ES-I3 (cell line): Measurements from ENCODE around the gene ARHGAP42.
"Not testable (repeated sequence)": the region's sequence is repeated elsewhere in the genome, so short reads cannot be mapped to it uniquely, and the experiment has no call there.

ENCODE experiments used
- H3K36me3 ChIP-seq: 2 replicates; pipeline ENCODE4 v1.6.1; 2013; ENCODE audit warnings: mild to moderate bottlenecking, low read length, control low read depth, moderate library complexity; ENCODE audit not compliant: insufficient read depth
- H3K4me1 ChIP-seq: 2 replicates; pipeline ENCODE4 v1.6.1; 2013; ENCODE audit warnings: mild to moderate bottlenecking, control low read depth, low read length; ENCODE audit not compliant: insufficient read depth
- H3K9ac ChIP-seq: 2 replicates; pipeline ENCODE4 v1.6.1; 2013; ENCODE audit warnings: low read depth, mild to moderate bottlenecking, low read length, moderate library complexity
- H3K9me3 ChIP-seq: 2 replicates; pipeline ENCODE4 v1.6.1; 2013; ENCODE audit warnings: mild to moderate bottlenecking, low read length, moderate library complexity; ENCODE audit not compliant: control insufficient read depth, insufficient read depth

ARHGAP42 gene, protein sequence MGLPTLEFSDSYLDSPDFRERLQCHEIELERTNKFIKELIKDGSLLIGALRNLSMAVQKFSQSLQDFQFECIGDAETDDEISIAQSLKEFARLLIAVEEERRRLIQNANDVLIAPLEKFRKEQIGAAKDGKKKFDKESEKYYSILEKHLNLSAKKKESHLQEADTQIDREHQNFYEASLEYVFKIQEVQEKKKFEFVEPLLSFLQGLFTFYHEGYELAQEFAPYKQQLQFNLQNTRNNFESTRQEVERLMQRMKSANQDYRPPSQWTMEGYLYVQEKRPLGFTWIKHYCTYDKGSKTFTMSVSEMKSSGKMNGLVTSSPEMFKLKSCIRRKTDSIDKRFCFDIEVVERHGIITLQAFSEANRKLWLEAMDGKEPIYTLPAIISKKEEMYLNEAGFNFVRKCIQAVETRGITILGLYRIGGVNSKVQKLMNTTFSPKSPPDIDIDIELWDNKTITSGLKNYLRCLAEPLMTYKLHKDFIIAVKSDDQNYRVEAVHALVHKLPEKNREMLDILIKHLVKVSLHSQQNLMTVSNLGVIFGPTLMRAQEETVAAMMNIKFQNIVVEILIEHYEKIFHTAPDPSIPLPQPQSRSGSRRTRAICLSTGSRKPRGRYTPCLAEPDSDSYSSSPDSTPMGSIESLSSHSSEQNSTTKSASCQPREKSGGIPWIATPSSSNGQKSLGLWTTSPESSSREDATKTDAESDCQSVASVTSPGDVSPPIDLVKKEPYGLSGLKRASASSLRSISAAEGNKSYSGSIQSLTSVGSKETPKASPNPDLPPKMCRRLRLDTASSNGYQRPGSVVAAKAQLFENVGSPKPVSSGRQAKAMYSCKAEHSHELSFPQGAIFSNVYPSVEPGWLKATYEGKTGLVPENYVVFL

GRCh38 chr11:100687054-100687629, at the start of gene ARHGAP42:
ARHGAP42 (plus strand) TSS chr11:100687288; CDS start chr11:100687679, 391 bp downstream.
- peak within 1 kb of the TSS; percentile 93 for H3K9ac ChIP-seq
- H3K4me1 ChIP-seq = peaks cover 34% of the 10 kb centered on the region; the same call in 1 of the 2 replicates
- no peaks in the 10 kb centered on the region for H3K36me3 ChIP-seq
- H3K9me3 ChIP-seq = no peaks in the 10 kb centered on the region

DNA sequence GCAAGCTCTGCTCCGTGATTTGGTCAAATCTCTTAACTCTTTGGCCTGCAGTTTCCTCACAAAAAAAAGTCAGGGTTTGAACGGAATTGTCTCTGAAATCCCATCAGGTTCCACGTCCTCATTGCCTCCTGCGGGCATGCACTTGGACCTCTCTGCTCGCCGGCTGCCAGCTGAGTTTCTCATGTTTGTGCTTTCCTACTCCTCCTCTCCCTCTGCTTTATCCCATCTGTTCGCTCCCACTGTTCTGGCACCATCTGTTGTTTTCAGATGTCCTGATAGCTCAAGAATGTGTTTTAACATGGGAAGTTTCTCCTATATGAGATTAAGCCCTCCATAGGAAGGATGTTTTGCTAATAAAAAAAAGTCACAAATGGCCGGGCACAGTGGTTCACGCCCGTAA, 49.4 kb upstream of the ARHGAP42 start:
- Histone ChIP-seq H3K4me1 (peaks cover 13% of the 10 kb centered on the region), H3K36me3 (no peaks in the 10 kb centered on the region), H3K9me3 (no peaks in the 10 kb centered on the region), H3K9ac (no peak overlapping the region)

GRCh38 chr11:100638648-100639047, 48.4 kb upstream of the ARHGAP42 start:
- no peaks in the 10 kb centered on the region for H3K9me3 ChIP-seq
- H3K9ac ChIP-seq = no peak overlapping the region
- peaks cover 13% of the 10 kb centered on the region for H3K4me1 ChIP-seq
- H3K36me3 ChIP-seq = no peaks in the 10 kb centered on the region

GRCh38 chr11:100639140-100639539, 47.9 kb upstream of the ARHGAP42 start:
- H3K36me3 ChIP-seq = no peaks in the 10 kb centered on the region
- peaks cover 13% of the 10 kb centered on the region for H3K4me1 ChIP-seq
- H3K9me3 ChIP-seq = no peaks in the 10 kb centered on the region
- no peak overlapping the region for H3K9ac ChIP-seq

GRCh38 chr11:100640071-100640470, 47.0 kb upstream of the ARHGAP42 start:
- Histone ChIP-seq H3K9me3 (no peaks in the 10 kb centered on the region), H3K9ac (no peak overlapping the region), H3K36me3 (no peaks in the 10 kb centered on the region), H3K4me1 (peaks cover 13% of the 10 kb centered on the region)

GRCh38 chr11:100640646-100641045, 46.4 kb upstream of the ARHGAP42 start:
- no peaks in the 10 kb centered on the region for H3K36me3 ChIP-seq
- no peak overlapping the region for H3K9ac ChIP-seq
- no peaks in the 10 kb centered on the region for H3K9me3 ChIP-seq
- H3K4me1 ChIP-seq = peaks cover 13% of the 10 kb centered on the region

GRCh38 chr11:100641456-100641855, 45.6 kb upstream of the ARHGAP42 start:
- Histone ChIP-seq H3K36me3 (no peaks in the 10 kb centered on the region), H3K9ac (no peak overlapping the region), H3K4me1 (peaks cover 13% of the 10 kb centered on the region), H3K9me3 (no peaks in the 10 kb centered on the region)

GRCh38 chr11:100646545-100646944, 40.5 kb upstream of the ARHGAP42 start:
- H3K9ac ChIP-seq = no peak overlapping the region
- H3K4me1 ChIP-seq = peaks cover 6% of the 10 kb centered on the region; the same call in 1 of the 2 replicates
- H3K36me3 ChIP-seq = no peaks in the 10 kb centered on the region
- H3K9me3 ChIP-seq = no peaks in the 10 kb centered on the region

GRCh38 chr11:100647861-100648260, 39.2 kb upstream of the ARHGAP42 start:
- Histone ChIP-seq H3K4me1 (peaks cover 6% of the 10 kb centered on the region; the same call in 1 of the 2 replicates), H3K9ac (no peak overlapping the region), H3K36me3 (no peaks in the 10 kb centered on the region), H3K9me3 (no peaks in the 10 kb centered on the region)

- peaks cover 11% of the 10 kb centered on the region for H3K4me1 ChIP-seq
- H3K9ac ChIP-seq = no peak overlapping the region
- no peaks in the 10 kb centered on the region for H3K9me3 ChIP-seq
- no peaks in the 10 kb centered on the region for H3K36me3 ChIP-seq
Observed at GRCh38 chr11:100663583-100663982, 23.5 kb upstream of the ARHGAP42 start.

GRCh38 chr11:100663996-100664395, 23.1 kb upstream of the ARHGAP42 start:
- Histone ChIP-seq H3K9ac (no peak overlapping the region), H3K36me3 (no peaks in the 10 kb centered on the region), H3K4me1 (peaks cover 11% of the 10 kb centered on the region), H3K9me3 (no peaks in the 10 kb centered on the region)

- H3K9ac ChIP-seq, H3K9me3 ChIP-seq, H3K36me3 ChIP-seq: not testable (repeated sequence)
- peaks cover 11% of the 10 kb centered on the region for H3K4me1 ChIP-seq
Observed at GRCh38 chr11:100666816-100667215, 20.3 kb upstream of the ARHGAP42 start.

DNA sequence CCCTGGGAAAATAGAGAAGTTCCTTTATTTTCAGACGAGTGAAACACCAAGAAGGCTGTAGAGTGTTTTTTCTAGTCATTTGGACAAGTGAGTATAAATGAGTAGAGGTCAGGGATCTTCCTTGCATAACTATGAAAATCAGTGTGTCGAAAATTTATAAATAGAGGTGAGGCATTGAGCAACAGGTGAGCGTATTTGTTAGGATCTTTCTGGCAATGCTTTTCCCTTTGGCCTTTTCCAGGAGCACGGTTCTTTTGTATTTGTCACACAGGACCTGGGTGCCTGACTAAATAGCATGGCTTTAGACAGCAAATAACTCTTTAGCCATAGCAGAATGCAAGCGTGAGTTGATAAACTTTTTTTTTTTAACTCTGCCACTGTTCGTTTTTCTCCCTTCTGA, 19.6 kb upstream of the ARHGAP42 start:
- Histone ChIP-seq H3K4me1 (peaks cover 11% of the 10 kb centered on the region), H3K36me3 (no peaks in the 10 kb centered on the region), H3K9me3 (no peaks in the 10 kb centered on the region), H3K9ac (no peak overlapping the region)

GRCh38 chr11:100670140-100670539, 16.9 kb upstream of the ARHGAP42 start:
- no peak overlapping the region for H3K9ac ChIP-seq
- H3K36me3 ChIP-seq = no peaks in the 10 kb centered on the region
- H3K9me3 ChIP-seq = no peaks in the 10 kb centered on the region
- H3K4me1 ChIP-seq = no peaks in the 10 kb centered on the region
